Activated CD4-positive, CD25-positive, alpha-beta regulatory T cell (primary cell): ENCODE results near the gene SWAP70.
"Not testable (repeated sequence)": the region's sequence is repeated elsewhere in the genome, so short reads cannot be mapped to it uniquely, and the experiment has no call there.

Experiments
- DNase-seq, 4 experiments: peaks; one replicate each; lab custom pipeline; 2025; lab: John Stamatoyannopoulos, UW

Gene SWAP70

DNA sequence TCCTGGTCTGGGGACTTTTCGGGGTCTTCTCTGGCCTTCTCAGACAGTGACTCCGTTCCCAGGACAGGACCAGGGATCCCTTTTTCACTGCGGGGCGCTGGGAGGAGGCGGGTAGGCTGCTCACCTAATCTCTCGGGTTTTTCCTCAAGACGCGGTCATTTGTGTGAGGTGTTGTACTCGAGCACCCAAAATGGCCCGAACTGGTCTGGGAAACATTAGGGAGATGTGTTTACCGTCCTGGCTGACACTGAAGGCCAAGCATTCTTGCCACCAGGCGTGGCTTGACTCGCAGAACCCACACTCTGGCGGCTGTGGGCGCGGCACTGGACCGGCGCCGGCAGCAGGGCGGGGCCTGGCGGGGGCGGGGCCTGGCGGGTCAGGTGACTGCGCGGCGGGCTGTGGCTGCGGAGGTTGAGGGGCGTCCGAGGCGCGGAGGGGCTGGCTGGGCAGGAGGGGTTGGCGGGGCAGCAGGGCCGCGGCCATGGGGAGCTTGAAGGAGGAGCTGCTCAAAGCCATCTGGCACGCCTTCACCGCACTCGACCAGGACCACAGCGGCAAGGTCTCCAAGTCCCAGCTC is at the start of gene SWAP70:
Gene SWAP70, plus strand, starts transcription at position 379 of the 577 bp plus-strand sequence. Its CDS starts 103 bp downstream, at position 482.
- peak; percentile 57 to 72 (median 64) for DNase-seq

DNA sequence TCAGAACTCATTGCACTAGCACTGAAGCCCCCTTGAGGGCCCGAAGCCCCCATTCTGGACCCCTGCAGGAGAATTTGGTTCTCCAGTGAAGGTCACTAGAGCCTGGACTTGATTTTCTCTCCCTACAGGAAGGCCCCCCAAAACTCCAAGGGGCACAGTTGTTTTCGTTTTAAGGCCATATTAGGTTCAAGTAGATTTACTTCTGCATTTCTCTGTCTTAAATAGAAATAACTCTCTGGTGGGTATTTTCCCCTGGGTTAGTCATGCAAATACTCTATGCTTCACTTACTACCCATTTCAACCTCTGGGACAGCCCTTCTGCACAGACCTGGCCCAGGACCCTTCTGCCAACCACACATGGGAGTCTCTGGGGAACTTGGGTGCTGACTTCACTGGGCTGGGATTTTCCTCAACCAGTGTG is 48.8 kb upstream of the SWAP70 start:
- DNase-seq = no peak

DNA sequence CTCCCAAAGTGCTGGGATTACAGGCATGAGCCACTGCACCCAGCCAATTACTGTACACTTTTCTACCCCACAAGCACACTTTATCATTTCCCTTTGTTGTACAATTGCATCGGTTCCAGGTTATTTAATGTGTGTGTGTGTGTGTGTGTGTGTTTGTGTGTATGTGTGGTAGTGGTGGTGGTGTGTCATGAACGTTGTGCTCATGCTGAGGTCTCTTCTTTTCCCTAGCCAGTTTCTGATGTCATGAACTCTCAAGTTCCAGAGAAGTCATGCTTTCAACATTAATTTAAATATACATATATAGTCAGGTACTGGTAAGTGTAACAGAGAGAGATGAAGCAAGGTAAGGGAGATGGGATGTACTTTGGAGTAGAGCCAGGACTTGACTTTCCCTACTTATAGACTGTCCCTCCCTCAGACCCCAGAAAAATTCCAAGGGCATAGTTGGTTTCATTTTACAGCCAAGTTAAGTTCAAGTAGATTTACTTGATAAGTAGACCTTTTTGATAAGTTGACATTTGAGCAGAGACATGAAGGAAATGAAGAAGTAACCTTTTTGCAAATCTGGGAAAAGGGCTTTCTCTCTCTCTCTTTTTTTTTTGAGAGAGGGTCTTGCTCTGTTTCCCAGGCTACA is 47.7 kb upstream of the SWAP70 start:
- no peak for DNase-seq

DNA sequence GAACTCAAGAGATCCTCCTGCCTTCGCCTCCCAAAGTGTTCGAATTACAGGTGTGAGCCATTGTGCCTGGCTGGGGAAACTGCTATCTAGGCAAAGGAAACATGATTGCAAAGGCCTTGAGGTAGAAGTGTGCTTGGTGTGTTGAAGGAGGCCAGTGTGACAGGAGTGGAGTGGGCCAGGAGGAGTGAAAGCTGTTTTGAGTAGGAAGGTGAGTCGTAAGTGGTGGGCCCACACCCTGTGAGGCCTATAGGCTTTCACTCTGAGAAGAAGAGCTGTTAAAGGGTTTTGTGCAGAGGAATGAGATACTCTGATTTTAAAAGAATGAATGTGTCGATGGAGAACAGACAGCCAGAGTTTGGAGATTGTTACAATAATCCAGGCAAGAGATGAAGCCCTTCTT is 47.0 kb upstream of the SWAP70 start:
- DNase-seq = no peak

DNA sequence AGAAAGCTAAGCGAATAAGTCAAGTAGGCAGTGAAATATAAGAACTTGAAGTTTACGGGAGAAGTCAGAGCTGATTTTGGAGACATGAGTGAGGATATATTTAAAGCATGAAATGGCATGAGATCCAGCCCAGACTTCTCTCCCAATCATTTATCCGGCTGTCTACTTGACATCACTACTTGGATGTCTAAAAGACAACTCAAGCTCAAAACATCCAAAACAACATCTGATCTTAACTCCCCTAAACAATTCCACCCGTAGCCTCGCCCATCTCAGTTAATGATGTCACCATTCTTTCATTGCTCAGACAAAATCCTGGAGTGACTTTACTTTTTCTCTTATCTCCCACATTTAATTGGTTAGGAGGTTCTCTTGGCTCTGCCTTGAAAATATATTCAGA is 45.9 kb upstream of the SWAP70 start:
- no peak for DNase-seq

DNA sequence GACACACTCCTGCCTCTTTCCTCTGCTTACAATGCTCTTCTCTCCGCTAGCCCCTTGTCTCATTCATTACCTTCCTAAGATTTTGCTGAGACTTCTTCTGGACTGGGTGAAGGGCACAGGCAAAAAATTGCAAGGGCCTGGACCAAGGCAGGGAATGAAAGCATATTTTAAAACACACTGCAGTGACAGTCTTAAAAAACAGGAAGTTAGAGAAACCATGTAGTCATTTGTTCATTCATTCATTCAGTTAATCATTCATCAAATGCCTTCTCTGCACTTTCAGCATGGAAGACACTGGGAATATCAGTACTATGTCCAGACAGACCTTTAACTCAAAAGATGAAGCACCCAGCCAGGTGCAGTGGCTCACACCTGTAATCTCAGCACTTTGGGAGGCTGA is 44.9 kb upstream of the SWAP70 start:
- DNase-seq = no peak

DNA sequence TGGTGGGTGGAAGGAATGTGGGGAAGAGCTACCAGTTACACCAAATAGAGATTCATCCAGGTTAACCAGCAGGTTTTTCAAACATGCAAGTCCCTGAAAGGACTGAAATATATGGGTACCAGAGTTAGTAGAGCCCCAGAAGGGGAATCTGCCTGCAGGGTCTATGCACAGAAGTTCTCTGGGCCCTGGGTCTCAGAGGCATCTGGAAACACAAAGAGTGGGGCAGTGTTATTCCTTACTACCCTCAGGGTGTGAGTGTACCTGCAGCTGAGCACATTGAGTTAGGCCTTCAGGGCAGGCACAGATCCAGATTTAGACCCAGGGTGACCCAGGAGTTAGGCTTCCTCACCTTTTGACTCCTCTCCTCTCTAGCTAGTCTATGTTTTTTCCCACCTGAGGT is 43.9 kb upstream of the SWAP70 start:
- DNase-seq = no peak

DNA sequence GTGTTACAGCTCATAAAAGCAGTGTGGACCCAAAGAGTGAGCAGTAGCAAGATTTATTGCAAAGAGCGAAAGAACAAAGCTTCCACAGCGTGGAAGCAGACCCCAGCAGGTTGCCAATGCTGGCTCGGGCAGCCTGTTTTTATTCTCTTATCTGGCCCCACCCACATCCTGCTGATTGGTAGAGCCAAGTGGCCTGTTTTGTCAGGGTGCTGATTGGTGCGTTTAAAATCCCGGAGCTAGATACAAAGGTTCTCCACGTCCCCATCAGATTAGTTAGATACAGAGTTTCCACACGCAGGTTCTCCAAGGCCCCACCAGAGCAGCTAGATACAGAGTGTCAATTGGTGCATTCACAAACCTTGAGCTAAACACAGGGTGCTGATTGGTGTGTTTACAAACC is 41.5 kb upstream of the SWAP70 start:
- not testable (repeated sequence) for DNase-seq

DNA sequence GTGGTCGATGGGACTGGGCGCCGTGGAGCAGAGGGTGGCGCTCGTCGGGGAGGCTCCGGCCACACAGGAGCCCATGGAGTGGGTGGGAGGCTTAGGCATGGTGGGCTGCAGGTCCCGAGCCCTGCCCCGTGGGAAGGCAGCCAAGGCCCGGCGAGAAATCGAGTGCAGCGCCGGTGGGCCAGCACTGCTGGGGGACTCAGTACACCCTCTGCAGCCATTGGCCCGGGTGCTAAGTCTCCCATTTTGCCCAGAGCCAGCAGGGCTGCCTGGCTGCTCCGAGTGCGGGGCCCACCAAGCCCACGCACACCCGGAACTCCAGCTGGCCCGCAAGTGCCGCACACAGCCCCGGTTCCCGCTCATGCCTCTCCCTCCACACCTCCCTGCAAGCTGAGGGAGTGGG is 40.8 kb upstream of the SWAP70 start:
- not testable (repeated sequence) for DNase-seq

DNA sequence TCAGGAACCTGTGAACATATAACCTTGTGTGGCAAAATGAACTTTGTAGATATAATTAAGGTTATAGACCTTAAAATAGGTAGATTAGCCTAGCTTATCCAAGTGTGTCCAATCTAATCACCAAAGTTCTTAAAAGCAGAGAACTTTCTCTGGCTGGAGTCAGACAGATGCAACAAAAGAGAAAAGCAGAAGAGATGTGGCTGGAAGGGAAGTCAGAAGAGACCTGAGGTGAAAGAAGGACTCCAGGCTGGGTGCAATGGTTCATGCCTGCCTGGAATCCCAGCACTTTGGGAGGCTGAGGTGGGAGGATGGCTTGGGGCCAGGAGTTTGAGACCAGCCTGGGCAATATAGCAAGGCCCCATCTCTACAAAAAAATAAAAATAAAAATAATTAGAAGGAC is 39.4 kb upstream of the SWAP70 start:
- DNase-seq = no peak

DNA sequence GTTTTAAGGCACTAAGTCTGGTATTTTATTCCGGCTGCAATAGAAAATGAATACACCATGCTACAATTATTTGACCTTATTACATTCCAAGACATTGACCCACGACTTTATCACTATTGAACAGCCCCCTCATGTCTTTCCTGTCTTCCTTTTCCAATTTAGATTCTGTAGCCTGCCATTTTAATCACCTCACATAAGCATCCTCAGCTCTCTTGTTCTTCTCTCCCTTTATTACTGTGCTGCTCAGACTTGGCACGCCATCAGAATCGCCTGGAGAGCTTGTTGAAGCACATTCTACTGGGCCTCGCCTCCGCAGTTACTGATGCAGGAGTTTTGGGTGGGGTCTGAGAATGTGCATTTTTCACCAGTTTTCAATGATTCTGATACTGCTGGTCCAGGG is 38.7 kb upstream of the SWAP70 start:
- no peak for DNase-seq

DNA sequence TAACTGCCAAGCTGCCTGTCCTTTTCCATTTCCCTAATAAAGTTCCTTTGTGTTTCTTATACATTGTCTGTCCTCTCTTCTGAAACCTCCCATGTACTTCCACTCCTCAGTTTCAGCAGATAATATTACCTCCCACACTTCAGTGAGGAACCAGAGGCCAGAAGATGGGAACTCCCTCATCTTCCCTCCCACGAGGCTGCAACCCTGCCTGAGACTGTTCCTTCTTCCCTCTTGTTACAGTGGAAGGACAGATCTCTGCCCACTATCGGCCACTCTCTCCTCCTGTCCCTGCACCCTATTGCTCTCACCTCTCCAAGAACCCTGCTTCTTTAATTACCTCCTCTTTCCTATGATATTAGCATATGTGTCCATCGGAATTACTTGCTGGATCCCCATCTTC is 38.1 kb upstream of the SWAP70 start:
- no peak for DNase-seq

DNA sequence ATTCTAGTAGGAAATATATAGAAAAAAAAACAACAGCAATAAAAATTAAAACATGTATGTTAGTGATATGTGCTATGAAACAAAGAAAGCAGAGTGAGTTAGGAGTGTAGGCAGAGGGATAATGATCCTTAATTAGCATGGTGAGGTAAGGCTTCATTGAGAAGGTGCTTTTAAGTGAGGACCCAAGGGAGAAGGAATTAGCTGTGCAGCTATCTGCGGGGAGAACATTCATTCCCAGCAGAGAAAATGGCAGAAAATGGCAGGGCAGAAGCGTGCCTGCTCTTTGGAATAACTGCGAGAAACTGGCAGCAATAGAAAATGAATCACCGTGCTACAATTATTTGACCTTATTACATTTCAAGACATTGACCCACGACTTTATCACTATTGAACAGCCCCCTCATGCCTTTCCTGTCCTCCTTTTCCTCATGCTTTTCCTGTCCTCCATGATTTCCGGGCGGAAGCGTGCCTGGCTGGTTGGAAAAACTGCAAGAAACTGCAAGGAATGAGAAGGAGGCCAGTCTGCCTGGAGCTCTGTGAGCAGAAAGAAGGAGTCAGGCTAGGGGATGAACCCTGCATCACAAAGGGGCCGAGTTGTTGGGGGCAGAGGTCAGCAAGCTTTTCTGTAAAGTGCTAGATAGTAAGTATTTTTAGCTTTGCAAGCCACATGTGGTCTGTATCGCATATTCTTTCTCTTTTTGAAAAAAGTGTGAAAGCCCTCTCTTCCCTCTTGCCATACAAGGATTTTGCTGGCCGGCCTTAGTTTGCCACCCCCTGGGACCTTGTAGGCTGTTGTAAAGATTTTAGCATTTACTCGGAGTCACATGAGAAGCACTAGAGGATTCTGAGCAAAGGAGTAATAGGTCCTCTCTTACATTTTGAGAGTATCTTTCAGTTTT is 37.1 kb upstream of the SWAP70 start:
- no peak for DNase-seq

DNA sequence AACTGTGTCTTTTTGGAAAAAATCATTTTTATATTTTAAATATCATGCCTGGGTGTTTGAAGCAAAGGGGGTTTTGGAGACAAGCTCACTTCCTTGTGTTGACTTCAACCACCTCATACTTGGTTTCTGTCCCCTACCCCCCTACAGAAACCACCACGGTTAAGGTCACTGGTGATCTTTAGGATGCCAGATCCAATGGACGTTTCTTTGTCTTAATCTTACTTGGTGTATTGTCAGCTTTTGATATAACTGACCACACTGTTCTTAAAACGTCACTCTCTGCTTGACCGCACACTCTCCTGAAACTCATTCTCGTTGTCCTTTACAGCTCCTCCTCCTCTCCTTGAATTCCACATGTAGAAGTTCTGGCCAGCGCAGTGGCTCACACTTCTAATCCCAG is 34.8 kb upstream of the SWAP70 start:
- no peak for DNase-seq

DNA sequence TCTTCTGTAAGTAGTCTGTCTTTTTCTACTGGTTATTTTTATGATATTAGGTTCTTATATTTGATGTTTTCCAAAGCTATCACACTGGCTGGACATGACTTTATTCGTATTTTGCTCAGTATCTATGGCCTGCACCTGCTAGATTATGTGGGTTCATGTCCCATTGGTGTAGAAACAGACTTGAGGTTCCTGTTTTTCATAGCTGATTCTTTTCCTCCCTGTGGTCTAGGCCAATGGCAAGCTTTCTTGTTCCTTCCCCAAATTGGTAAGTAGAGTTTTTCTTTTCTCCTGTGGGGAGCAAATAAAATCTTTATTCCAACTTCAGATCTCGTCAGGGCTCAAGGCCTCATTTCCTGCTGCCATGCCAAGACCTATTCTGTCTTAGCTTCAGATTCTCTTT is 30.2 kb upstream of the SWAP70 start:
- DNase-seq = no peak

DNA sequence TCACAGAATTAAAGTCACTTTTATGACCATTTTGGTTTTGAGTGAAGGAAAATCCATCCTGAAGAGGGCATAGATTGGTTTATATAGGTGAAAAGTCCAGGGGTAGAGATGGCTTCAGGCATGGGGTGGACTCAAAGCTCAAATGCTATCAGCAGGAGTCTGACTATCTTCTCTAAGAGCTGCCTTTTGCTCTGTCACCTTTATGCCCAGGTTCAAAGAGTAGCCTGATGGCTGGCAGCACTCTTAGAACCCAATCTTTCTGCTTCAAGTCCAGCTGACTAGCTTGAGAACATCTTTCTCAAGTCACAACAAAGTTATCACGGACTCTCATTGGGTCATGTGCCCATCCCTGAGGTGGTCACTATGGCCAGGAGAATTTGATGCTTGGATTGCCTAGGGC is 27.2 kb upstream of the SWAP70 start:
- DNase-seq = no peak

DNA sequence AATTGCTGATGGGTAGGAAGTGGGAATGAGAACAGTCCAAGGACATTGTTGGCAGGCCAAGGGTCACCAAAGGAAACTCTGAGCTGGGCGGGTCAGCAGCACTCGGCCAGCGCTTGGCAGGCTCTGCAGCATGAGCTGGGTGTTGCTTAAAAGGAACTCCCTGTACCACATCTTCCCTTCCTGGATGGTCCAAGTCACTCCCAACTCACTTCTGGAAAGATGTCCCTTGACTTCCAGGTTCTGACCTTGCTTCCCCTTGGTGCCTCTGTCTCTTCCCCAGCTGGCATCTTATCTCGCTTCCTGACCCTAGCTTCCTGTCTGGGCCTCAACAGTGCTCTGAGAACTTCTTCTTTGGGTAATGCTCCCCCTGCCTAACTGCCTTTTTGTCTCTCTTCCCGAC is 24.8 kb upstream of the SWAP70 start:
- DNase-seq = no peak

DNA sequence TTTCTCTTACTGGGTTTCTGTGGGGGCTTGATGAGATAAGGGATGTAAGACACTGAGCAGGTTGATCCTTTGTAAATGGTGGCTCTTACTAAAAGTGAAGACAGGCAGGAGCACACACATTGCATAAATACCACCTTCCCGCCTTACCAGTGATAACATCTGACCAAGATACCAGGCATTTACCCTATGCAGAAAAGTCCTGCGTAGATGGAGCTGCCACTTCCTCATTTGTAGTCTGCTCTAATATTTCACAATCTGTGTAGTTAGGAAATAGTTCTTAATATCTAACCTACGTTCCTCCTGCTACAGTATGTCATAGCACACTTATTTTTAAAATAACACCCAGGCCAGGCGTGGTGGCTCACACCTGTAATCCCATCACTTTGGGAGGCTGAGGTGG is 23.9 kb upstream of the SWAP70 start:
- DNase-seq = no peak

DNA sequence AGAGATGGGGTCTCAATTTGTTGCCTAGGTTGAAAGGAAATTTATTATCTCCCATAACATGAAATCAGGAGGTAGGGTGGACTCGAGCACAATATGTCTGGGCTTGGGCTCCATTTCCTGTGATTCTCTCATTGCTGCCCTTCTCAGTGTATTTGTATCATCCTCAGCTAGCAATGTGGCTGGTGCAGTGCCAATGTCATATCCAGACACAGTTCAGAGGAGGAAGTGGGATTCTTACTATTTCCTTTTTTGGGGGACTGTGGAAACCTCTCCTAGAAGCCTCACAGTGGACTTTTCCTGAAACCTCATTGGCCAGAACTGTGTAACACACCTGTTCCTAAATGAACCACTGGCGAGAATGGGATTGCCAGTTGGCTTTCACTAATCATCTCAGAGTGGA is 21.0 kb upstream of the SWAP70 start:
- DNase-seq = no peak

DNA sequence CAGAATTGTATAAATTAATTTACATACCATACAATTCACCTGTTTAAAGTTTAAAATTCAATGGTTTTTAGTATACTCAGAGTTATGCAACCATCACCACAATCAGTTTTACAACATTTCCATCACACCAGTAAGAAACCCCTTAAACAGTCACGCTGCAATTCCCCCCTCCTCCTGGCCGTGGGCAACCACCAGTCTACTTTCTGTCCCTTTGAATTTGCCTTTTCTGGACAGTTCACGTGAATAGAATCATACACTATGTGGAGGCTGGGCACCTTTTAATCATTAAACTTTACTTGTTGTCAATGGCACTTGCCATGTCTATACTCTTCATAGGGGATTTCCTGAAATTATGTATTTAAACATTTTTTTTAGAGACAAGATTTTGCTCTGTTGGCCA is 20.1 kb upstream of the SWAP70 start:
- no peak for DNase-seq

DNA sequence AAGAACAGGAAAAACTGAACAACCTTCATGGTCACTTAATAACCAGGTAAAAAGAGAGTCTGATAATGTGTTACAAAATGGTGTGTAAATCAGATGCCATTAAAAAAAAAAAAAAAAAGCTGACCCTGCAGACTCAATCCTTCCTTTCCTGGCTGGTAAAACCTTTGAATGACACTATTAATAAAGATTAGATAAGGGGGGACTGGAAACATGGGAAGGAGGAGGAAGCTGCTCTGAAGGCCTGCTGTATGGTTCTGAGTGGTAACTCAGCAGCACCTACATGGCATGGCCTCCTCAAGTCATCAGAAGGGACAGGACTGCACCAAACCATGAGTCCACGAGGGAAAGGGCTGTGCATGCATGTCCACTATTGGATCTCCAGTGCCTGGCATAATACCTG is 18.0 kb upstream of the SWAP70 start:
- DNase-seq = no peak

DNA sequence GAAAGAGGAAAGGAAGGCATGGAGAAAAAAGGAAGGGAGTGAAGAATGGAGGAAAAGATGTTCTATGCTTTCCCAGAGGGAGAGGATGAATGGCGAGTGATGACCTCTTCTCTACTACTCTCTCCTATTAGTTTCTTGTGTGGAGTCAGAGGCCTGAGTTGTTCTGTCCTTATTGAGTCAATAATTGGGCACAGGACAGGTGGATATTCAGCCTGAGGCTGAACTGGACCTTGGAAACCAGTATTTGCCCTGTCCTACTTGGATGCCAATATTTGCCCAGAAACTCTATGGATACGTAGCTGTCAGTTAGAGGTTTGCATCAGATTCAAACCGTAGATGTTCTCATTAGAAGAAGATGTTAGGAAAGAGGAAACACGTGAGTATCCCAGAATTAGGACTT is 17.6 kb upstream of the SWAP70 start:
- no peak for DNase-seq

DNA sequence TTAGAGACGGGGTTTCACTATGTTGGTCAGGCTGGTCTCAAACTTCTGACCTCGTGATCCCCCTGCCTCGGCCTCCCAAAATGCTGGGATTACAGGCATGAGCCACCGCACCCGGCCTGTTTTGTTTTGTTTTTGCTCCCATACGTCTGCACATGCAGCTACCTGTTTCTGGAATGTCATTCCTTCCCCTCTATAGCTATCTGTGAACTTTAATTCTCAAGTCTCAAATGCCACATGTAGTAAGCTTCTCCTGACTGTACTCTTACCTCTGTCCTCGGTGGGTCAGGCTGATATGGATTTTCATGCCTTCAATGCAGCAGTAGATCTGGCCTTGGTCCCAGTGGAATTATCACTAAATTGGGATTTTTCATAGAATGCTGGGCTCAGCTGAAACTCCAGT is 12.4 kb upstream of the SWAP70 start:
- DNase-seq = no peak
